CD14-positive monocyte (primary cell): ENCODE measurements around the gene IGHMBP2. TPM values are rescaled to one million over a fixed set of nuclear protein-coding genes. Genes with fewer than 3 reads are reported as not detected.

Source experiments
- DNase-seq, 3 donors: peaks; one replicate each; pipeline ENCODE4 v3.0.0-alpha.2; 2011 to 2022
- H2AFZ ChIP-seq: 2 replicates; pipeline ENCODE4 v1.6.0; 2012; ENCODE audit warnings: mild to moderate bottlenecking, low read depth, low read length, inconsistent platforms; ENCODE audit not compliant: insufficient read depth, poor library complexity, severe bottlenecking
- H3K27ac ChIP-seq, 2 donors: 1 replicate in 1 of 2; 2 replicates in 1 of 2; pipeline ENCODE4 v1.5.1; 2012 to 2013; ENCODE audit warnings: low read length in 2 of 2, control low read depth in 1 of 2, inconsistent platforms in 1 of 2, low read depth in 1 of 2, mild to moderate bottlenecking in 1 of 2
- H3K27me3 ChIP-seq, 2 donors: one replicate each; pipeline versions ENCODE4 v1.6.0 to v1.6.1; 2011 to 2013; ENCODE audit warnings: low read length in 2 of 2; ENCODE audit not compliant: control insufficient read depth in 2 of 2, insufficient read depth in 2 of 2
- H3K36me3 ChIP-seq, 2 donors: replicated peaks in 1 of 2; 1 replicate in 1 of 2; 2 replicates in 1 of 2; pipeline versions ENCODE4 v1.5.1 to v1.6.1; 2012 to 2013; ENCODE audit warnings: low read length in 2 of 2, control low read depth in 1 of 2, inconsistent platforms in 1 of 2, mild to moderate bottlenecking in 1 of 2; ENCODE audit not compliant: insufficient read depth in 2 of 2, control insufficient read depth in 1 of 2
- H3K4me1 ChIP-seq, 2 donors: 1 replicate in 1 of 2; 2 replicates in 1 of 2; pipeline versions ENCODE4 v1.5.1 to v1.6.1; 2012 to 2013; ENCODE audit warnings: low read length in 2 of 2, control low read depth in 1 of 2, inconsistent platforms in 1 of 2, mild to moderate bottlenecking in 1 of 2, moderate library complexity in 1 of 2; ENCODE audit not compliant: insufficient read depth in 2 of 2, control insufficient read depth in 1 of 2
- H3K4me2 ChIP-seq: replicated peaks from 2 replicates; pipeline ENCODE3; 2012; ENCODE audit warnings: low read length, moderate library complexity, mild to moderate bottlenecking; ENCODE audit not compliant: poor library complexity, severe bottlenecking; ENCODE audit errors: extremely low read depth
- H3K4me3 ChIP-seq, 3 experiments: fragments of 200-600 bp in 1 of 3; sonication (generic) in 1 of 3; replicated peaks in 1 of 3; 1 replicate in 2 of 3; 2 replicates in 1 of 3; pipeline ENCODE4 v1.5.1; 2011 to 2013; ENCODE audit warnings: low read length in 3 of 3, mild to moderate bottlenecking in 3 of 3, control low read depth in 2 of 3, low read depth in 2 of 3, inconsistent platforms in 1 of 3, moderate library complexity in 1 of 3
- H3K79me2 ChIP-seq: 2 replicates; pipeline ENCODE4 v1.6.0; 2012; ENCODE audit warnings: mild to moderate bottlenecking, control low read depth, inconsistent platforms, low read length, moderate library complexity; ENCODE audit not compliant: insufficient read depth
- H3K9ac ChIP-seq: 2 replicates; pipeline ENCODE4 v1.6.0; 2017; ENCODE audit warnings: low read length, mild to moderate bottlenecking; ENCODE audit not compliant: insufficient read depth, poor library complexity, severe bottlenecking
- H3K9me3 ChIP-seq, 2 donors: replicated peaks in 1 of 2; 1 replicate in 1 of 2; 2 replicates in 1 of 2; pipeline versions ENCODE4 v1.5.1 to v1.6.1; 2012 to 2013; ENCODE audit warnings: low read length in 2 of 2, control low read depth in 1 of 2; ENCODE audit not compliant: control insufficient read depth in 1 of 2, insufficient read depth in 1 of 2
- H4K20me1 ChIP-seq: 2 replicates; pipeline ENCODE4 v1.6.0; 2012; ENCODE audit warnings: mild to moderate bottlenecking, low read length, control low read depth, moderate library complexity; ENCODE audit not compliant: insufficient read depth
- H3K27ac Mint-ChIP-seq, 7 donors: one replicate each; pipeline ENCODE4 v1.8.0; 2020; ENCODE audit warnings: mild to moderate bottlenecking in 7 of 7, mixed read lengths in 7 of 7, moderate library complexity in 6 of 7, inconsistent platforms in 2 of 7
- H3K27me3 Mint-ChIP-seq, 3 donors: one replicate each; pipeline ENCODE4 v1.8.0; 2021 to 2022; ENCODE audit warnings: low read depth in 3 of 3, mild to moderate bottlenecking in 3 of 3, mixed read lengths in 3 of 3, moderate library complexity in 3 of 3, inconsistent platforms in 1 of 3
- H3K36me3 Mint-ChIP-seq, 2 donors: one replicate each; pipeline ENCODE4 v1.8.0; 2020; ENCODE audit warnings: mixed read lengths in 2 of 2, inconsistent platforms in 1 of 2, mild to moderate bottlenecking in 1 of 2
- H3K4me1 Mint-ChIP-seq: one replicate; pipeline ENCODE4 v1.8.0; 2020; ENCODE audit warnings: mild to moderate bottlenecking, mixed read lengths
- H3K4me3 Mint-ChIP-seq, 2 donors: one replicate each; pipeline ENCODE4 v1.8.0; 2020; ENCODE audit warnings: mild to moderate bottlenecking in 2 of 2, mixed read lengths in 2 of 2, moderate library complexity in 1 of 2
- H3K9me3 Mint-ChIP-seq, 7 donors: one replicate each; pipeline ENCODE4 v1.8.0; 2020 to 2022; ENCODE audit warnings: mixed read lengths in 7 of 7, mild to moderate bottlenecking in 6 of 7, moderate library complexity in 6 of 7, inconsistent platforms in 2 of 7
- CTCF ChIP-seq: fragments of 200-600 bp; IDR thresholded peaks from one replicate; pipeline ENCODE4 v1.8.0; 2022; ENCODE audit warnings: antibody characterized with exemption, mild to moderate bottlenecking
- WGBS: methylation state at CpG from one replicate; pipeline ENCODE4 v1.1.5; 2013; ENCODE audit warnings: missing lambda C conversion rate; ENCODE audit not compliant: insufficient coverage; 5-methylcytosine and 5-hydroxymethylcytosine counted together
- intact Hi-C, 2 donors: fragments of 100-400 bp; cut with micrococcal nuclease; formaldehyde crosslinking; loops; one replicate each; pipeline versions ENCODE4 v1.15.0 to v1.15.1; 2023
- polyA plus RNA-seq, 3 donors: library from polyadenylated mRNA; depleted of rRNA in 1 of 3; unstranded in 2 of 3; stranded (reverse) in 1 of 3; fragments of 300-500 nt in 2 of 3; fragments of >200 nt in 1 of 3; fragmentation: Illumina TruSeq in 2 of 3; gene quantifications; 1 replicate in 2 of 3; 2 replicates in 1 of 3; pipeline ENCODE4 v1.2.3, GENCODE V29; 2012 to 2021

IGHMBP2 gene
- polyA plus RNA-seq, 3 donors: 3.9 to 14.9 (median 6.0) TPM

DNA sequence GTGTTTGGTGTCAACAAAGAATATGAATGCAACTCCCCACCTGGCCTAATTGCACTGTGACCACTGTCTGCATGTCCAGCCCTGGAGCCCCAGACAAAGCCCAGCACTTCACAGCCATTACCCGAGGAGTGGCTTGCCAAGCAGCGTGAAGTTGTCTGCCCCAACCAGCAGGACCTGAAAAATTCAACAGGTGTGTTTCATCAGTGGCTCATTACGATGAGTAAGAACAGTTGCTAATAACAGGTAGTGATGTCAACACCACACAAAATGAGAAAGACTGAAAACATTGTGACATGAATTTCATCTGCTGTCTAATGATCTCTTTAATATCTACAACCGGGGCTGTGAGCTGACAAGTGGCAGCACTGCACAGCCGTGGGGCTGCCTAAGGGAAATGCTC, 10.4 kb upstream of the IGHMBP2 start:
- Histone ChIP-seq H3K36me3 (peaks cover 72 to 81% of the 10 kb centered on the region in 2 donors), H3K79me2 (no peaks in the 10 kb centered on the region), H2AFZ (no peak overlapping the region), H3K4me1 (no peaks in the 10 kb centered on the region), H4K20me1 (no peaks in the 10 kb centered on the region), H3K4me3 (no peak overlapping the region), H3K4me2 (no peak overlapping the region), H3K9me3 (no peaks in the 10 kb centered on the region), H3K9ac (no peak overlapping the region), H3K27ac (no peak overlapping the region), H3K27me3 (no peaks in the 10 kb centered on the region)
- no peak for DNase-seq
- intact Hi-C loops: no loop called here
- WGBS: 100% methylated on average over 2 of the region's 5 CpGs
- peaks cover 2% of the 10 kb centered on the region for H3K4me1 Mint-ChIP-seq
- no peak overlapping the region for H3K27ac Mint-ChIP-seq
- peaks cover 75 to 85% of the 10 kb centered on the region in 2 donors for H3K36me3 Mint-ChIP-seq
- no peaks in the 10 kb centered on the region for H3K27me3 Mint-ChIP-seq
- H3K4me3 Mint-ChIP-seq: no peak overlapping the region
- no peak for TF ChIP-seq CTCF
- H3K9me3 Mint-ChIP-seq: peaks cover 0 to 3% (median 0%) of the 10 kb centered on the region in 7 donors

- H3K9me3 Mint-ChIP-seq: no peaks in the 10 kb centered on the region
- H3K36me3 Mint-ChIP-seq: peaks cover 81 to 82% of the 10 kb centered on the region in 2 donors
- Histone ChIP-seq H3K36me3 (peaks cover 75 to 96% of the 10 kb centered on the region in 2 donors), H3K4me1 (no peaks in the 10 kb centered on the region), H3K79me2 (peaks cover 19% of the 10 kb centered on the region), H3K27ac (no peak overlapping the region), H2AFZ (no peak overlapping the region), H4K20me1 (peaks cover 3% of the 10 kb centered on the region), H3K9ac (no peak overlapping the region), H3K4me2 (no peak overlapping the region), H3K4me3 (no peak overlapping the region), H3K9me3 (no peaks in the 10 kb centered on the region), H3K27me3 (no peaks in the 10 kb centered on the region)
- no peak for TF ChIP-seq CTCF
- H3K27me3 Mint-ChIP-seq: no peaks in the 10 kb centered on the region
- no peak overlapping the region for H3K4me3 Mint-ChIP-seq
- intact Hi-C loops: no loop called here
- 97% methylated on average over 21 of the region's 23 CpGs for WGBS
- peaks cover under 1% of the 10 kb centered on the region for H3K4me1 Mint-ChIP-seq
- no peak for DNase-seq
- H3K27ac Mint-ChIP-seq: peak overlapping the region in 1 of 7 donors; percentile 32
Measured at GRCh38 chr11:68896171-68896959, 7.3 kb upstream of the IGHMBP2 start.
